ENCODE measurements around the gene PAX8. TPM values are rescaled to one million over a fixed set of nuclear protein-coding genes. Genes with fewer than 3 reads are reported as not detected.

Gene PAX8
- total and polyA plus RNA-seq, 2 of the 13 experiments (the other 11 are each of a cell fraction or from before 2014, with no cell fraction given) = 1.5 to 8.8 TPM

DNA sequence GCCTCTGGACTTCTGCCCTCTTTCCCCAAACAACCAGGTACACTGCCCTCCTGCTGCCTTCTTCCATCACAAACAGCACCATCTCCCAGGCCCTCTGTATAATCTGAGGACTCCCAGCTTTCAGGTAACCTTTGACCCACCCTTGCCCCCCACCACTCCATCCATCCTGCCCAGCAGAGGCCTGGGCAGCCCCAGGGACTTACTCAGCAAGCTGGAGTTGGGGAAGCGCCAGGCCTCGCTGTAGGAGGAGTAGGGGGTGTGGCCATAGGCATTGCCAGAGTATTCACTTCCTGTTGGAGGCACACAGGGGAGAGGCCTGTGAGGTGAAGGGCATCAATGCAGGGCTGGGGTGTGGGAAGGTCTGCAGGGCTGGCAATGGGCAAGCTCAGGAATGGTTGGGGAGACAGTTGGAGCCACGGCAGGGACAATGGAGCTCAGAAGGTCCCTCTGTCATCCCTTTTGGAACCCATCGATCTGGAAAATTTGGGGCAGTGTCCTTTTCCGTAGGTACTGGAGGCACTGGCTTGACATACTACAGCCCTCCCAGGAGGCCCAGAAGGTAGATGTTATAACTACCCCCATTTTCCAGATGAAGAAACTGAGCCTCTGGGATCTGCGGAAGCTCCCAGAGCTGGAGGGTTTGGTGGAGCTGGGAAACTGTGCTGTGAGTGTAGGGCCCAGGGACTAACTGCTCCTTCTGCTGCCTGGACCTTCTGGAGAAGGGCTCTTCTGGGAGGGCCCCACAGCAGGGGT lies 58.7 kb downstream of the PAX8 start (continued):
- TF ChIP-seq, protein P1, sequence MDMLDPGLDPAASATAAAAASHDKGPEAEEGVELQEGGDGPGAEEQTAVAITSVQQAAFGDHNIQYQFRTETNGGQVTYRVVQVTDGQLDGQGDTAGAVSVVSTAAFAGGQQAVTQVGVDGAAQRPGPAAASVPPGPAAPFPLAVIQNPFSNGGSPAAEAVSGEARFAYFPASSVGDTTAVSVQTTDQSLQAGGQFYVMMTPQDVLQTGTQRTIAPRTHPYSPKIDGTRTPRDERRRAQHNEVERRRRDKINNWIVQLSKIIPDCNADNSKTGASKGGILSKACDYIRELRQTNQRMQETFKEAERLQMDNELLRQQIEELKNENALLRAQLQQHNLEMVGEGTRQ (IDR thresholded peaks at IDR 0.05; ENCODE audit: low read depth, low read length) = no peak
- TF ChIP-seq, protein P1 (CRISPR knock-in tag; IDR thresholded peaks at IDR 0.05; ENCODE audit: borderline replicate concordance) = no peak
- TF ChIP-seq ZIK1 (CRISPR knock-in tag; IDR thresholded peaks at IDR 0.05; ENCODE audit: borderline replicate concordance, low read depth) (no peak), KLF11 (CRISPR knock-in tag; IDR thresholded peaks at IDR 0.05) (no peak; the same call in 1 of the 2 replicates), ZNF572 (CRISPR knock-in tag; IDR thresholded peaks at IDR 0.05) (no peak), PHF21A (CRISPR knock-in tag; IDR thresholded peaks at IDR 0.05) (no peak), SP5 (CRISPR knock-in tag; IDR thresholded peaks at IDR 0.05; ENCODE audit: borderline replicate concordance, low read depth) (peak; percentile 98), SNRNP70 (IDR thresholded peaks at IDR 0.05; ENCODE audit: low read depth, low read length) (no peak), ZMAT3 (CRISPR knock-in tag; conservative IDR thresholded peaks at IDR 0.05) (0 out of 2 replicates have a peak, but pooled peaks have one; percentile 49), ZFYVE20 (CRISPR knock-in tag; IDR thresholded peaks at IDR 0.05; ENCODE audit: borderline replicate concordance, low read depth) (no peak), TCF7L2 (IDR thresholded peaks at IDR 0.05; ENCODE audit: low read depth, low read length) (no peak), ZNF3 (CRISPR knock-in tag; IDR thresholded peaks at IDR 0.05) (no peak), FOXA1 (IDR thresholded peaks at IDR 0.05) (no peak), FOXA1 (CRISPR knock-in tag; IDR thresholded peaks at IDR 0.05) (no peak), MXI1 (IDR thresholded peaks at IDR 0.05; ENCODE audit: borderline replicate concordance, low read depth, low read length) (no peak), ZNF83 (CRISPR knock-in tag; IDR thresholded peaks at IDR 0.05; ENCODE audit: borderline replicate concordance) (no peak), HNRNPUL1 (IDR thresholded peaks at IDR 0.05; ENCODE audit: low read depth, low read length) (no peak), EZH2 (conservative IDR thresholded peaks at IDR 0.05; ENCODE audit: low read depth, low read length) (no peak), IRF9 (CRISPR knock-in tag; IDR thresholded peaks at IDR 0.05; ENCODE audit: borderline replicate concordance) (no peak)
- TF ChIP-seq, protein P2, sequence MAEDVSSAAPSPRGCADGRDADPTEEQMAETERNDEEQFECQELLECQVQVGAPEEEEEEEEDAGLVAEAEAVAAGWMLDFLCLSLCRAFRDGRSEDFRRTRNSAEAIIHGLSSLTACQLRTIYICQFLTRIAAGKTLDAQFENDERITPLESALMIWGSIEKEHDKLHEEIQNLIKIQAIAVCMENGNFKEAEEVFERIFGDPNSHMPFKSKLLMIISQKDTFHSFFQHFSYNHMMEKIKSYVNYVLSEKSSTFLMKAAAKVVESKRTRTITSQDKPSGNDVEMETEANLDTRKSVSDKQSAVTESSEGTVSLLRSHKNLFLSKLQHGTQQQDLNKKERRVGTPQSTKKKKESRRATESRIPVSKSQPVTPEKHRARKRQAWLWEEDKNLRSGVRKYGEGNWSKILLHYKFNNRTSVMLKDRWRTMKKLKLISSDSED (CRISPR knock-in tag; IDR thresholded peaks at IDR 0.05) = no peak
- TF ChIP-seq, protein P3, sequence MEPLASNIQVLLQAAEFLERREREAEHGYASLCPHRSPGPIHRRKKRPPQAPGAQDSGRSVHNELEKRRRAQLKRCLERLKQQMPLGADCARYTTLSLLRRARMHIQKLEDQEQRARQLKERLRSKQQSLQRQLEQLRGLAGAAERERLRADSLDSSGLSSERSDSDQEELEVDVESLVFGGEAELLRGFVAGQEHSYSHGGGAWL (CRISPR knock-in tag; IDR thresholded peaks at IDR 0.05) = no peak
- TF ChIP-seq, protein P4, sequence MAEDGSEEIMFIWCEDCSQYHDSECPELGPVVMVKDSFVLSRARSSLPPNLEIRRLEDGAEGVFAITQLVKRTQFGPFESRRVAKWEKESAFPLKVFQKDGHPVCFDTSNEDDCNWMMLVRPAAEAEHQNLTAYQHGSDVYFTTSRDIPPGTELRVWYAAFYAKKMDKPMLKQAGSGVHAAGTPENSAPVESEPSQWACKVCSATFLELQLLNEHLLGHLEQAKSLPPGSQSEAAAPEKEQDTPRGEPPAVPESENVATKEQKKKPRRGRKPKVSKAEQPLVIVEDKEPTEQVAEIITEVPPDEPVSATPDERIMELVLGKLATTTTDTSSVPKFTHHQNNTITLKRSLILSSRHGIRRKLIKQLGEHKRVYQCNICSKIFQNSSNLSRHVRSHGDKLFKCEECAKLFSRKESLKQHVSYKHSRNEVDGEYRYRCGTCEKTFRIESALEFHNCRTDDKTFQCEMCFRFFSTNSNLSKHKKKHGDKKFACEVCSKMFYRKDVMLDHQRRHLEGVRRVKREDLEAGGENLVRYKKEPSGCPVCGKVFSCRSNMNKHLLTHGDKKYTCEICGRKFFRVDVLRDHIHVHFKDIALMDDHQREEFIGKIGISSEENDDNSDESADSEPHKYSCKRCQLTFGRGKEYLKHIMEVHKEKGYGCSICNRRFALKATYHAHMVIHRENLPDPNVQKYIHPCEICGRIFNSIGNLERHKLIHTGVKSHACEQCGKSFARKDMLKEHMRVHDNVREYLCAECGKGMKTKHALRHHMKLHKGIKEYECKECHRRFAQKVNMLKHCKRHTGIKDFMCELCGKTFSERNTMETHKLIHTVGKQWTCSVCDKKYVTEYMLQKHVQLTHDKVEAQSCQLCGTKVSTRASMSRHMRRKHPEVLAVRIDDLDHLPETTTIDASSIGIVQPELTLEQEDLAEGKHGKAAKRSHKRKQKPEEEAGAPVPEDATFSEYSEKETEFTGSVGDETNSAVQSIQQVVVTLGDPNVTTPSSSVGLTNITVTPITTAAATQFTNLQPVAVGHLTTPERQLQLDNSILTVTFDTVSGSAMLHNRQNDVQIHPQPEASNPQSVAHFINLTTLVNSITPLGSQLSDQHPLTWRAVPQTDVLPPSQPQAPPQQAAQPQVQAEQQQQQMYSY (CRISPR knock-in tag; IDR thresholded peaks at IDR 0.05) = no peak
